CD4-positive, alpha-beta T cell (primary cell): ENCODE measurements around the gene GRK3. TPM values are rescaled to one million over a fixed set of nuclear protein-coding genes. Genes with fewer than 3 reads are reported as not detected.
"Not testable (repeated sequence)": the region's sequence is repeated elsewhere in the genome, so short reads cannot be mapped to it uniquely, and the experiment has no call there.

Experiments
- ATAC-seq: fragments of 200-7000 bp; cut with Tn5 transposase; one replicate; pipeline ENCODE4 v1.10.0; 2022; ENCODE audit warnings: mild to moderate bottlenecking; ENCODE audit not compliant: poor library complexity
- CTCF ChIA-PET: fragments of 350-600 bp; sonication (Branson Sonifier 250); formaldehyde crosslinking; loops from one replicate; lab custom pipeline; 2021; ENCODE audit warnings: antibody characterized with exemption, inconsistent platforms; lab: Charles Lee
- POLR2A ChIA-PET: fragments of 350-600 bp; sonication (Branson Sonifier 250); formaldehyde crosslinking; loops from one replicate; lab custom pipeline; 2021; ENCODE audit warnings: antibody characterized with exemption, inconsistent platforms; lab: Charles Lee
- DNase-seq, 14 experiments: peaks; one replicate each; pipeline ENCODE4 v3.0.0-alpha.2; 2013 to 2020; ENCODE audit warnings: mixed read lengths in 2 of 14
- H3K27ac ChIP-seq, 2 donors: one replicate each; pipeline versions ENCODE4 v1.5.1 to v1.7.0; 2013; ENCODE audit warnings: low read length in 2 of 2, low read depth in 1 of 2, mild to moderate bottlenecking in 1 of 2
- H3K27me3 ChIP-seq, 2 experiments: 1 replicate in 1 of 2; 2 replicates in 1 of 2; pipeline versions ENCODE4 v1.6.1 to v1.7.0; 2013; ENCODE audit warnings: low read length in 2 of 2, control low read depth in 1 of 2, mild to moderate bottlenecking in 1 of 2, moderate library complexity in 1 of 2; ENCODE audit not compliant: insufficient read depth in 2 of 2, control insufficient read depth in 1 of 2
- H3K36me3 ChIP-seq: one replicate; pipeline ENCODE4 v1.6.1; 2013; ENCODE audit warnings: low read length, control low read depth; ENCODE audit not compliant: insufficient read depth
- H3K4me1 ChIP-seq: one replicate; pipeline ENCODE4 v1.6.1; 2013; ENCODE audit warnings: low read length, control low read depth; ENCODE audit not compliant: insufficient read depth
- H3K4me3 ChIP-seq: one replicate; pipeline ENCODE4 v1.5.1; 2013; ENCODE audit warnings: mild to moderate bottlenecking, low read length, moderate library complexity
- H3K9me3 ChIP-seq, 2 experiments: 1 replicate in 1 of 2; 2 replicates in 1 of 2; pipeline versions ENCODE4 v1.6.1 to v1.7.0; 2013; ENCODE audit warnings: low read length in 2 of 2, mild to moderate bottlenecking in 2 of 2, control low read depth in 1 of 2, moderate library complexity in 1 of 2; ENCODE audit not compliant: control insufficient read depth in 1 of 2, insufficient read depth in 1 of 2
- H3K27ac Mint-ChIP-seq: one replicate; pipeline ENCODE4 v1.8.0; 2020; ENCODE audit warnings: mixed read lengths
- H3K27me3 Mint-ChIP-seq: one replicate; pipeline ENCODE4 v1.8.0; 2021; ENCODE audit warnings: mixed read lengths
- H3K36me3 Mint-ChIP-seq: one replicate; pipeline ENCODE4 v1.8.0; 2021; ENCODE audit warnings: low read depth, mixed read lengths
- H3K4me1 Mint-ChIP-seq: one replicate; pipeline ENCODE4 v1.8.0; 2021; ENCODE audit warnings: low read depth, mixed read lengths
- H3K4me3 Mint-ChIP-seq: one replicate; pipeline ENCODE4 v1.8.0; 2020; ENCODE audit warnings: mild to moderate bottlenecking, mixed read lengths
- H3K9me3 Mint-ChIP-seq: one replicate; pipeline ENCODE4 v1.8.0; 2020; ENCODE audit warnings: mixed read lengths
- intact Hi-C, 2 experiments: fragments of 100-400 bp; cut with DNase I in 1 of 2; cut with micrococcal nuclease in 1 of 2; formaldehyde crosslinking; loops; one replicate each; pipeline versions ENCODE4 v1.15.1 to v1.9.0; 2023 to 2025; cut with DNase I, micrococcal nuclease
- total RNA-seq, 174 experiments: library from RNA in 2 of 174; stranded (reverse) in 2 of 174; gene quantifications; one replicate each; pipeline ENCODE4 v1.2.3 and lab custom pipeline; 2021 to 2026
- TF ChIP-seq, protein P1 (sequence below): fragments of 200-600 bp; IDR thresholded peaks from one replicate; pipeline ENCODE4 v1.8.0; 2022; ENCODE audit warnings: antibody characterized with exemption, mild to moderate bottlenecking

GRK3 gene
- total RNA-seq, 2 experiments from 2014 or later = 1.7 to 2.0 TPM

DNA sequence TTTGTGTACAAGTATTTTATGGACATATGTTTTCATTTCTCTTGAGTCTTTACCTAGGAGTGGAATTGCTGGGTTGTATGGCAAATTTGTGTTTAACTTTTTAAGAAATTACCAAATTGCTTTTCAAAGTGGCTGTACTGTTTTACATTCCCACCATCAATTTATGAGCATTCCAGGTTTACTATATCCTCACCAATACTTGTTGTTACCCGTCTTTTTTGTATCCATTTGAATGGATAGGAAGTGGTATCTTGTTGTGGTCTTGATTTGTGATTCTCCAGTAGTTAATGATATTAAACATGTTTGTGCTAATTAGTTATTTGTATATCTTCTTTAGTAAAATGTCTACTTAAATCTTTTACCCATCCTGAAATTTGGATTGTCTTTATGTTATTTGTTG lies 46.8 kb downstream of the GRK3 start:
- intact Hi-C loops, H3K4me1 ChIP-seq, H3K4me3 Mint-ChIP-seq, H3K36me3 Mint-ChIP-seq, H3K27me3 ChIP-seq, H3K27me3 Mint-ChIP-seq, H3K27ac Mint-ChIP-seq, DNase-seq, CTCF ChIA-PET, H3K9me3 Mint-ChIP-seq, H3K27ac ChIP-seq, H3K4me3 ChIP-seq, H3K36me3 ChIP-seq, H3K4me1 Mint-ChIP-seq, POLR2A ChIA-PET, ATAC-seq, H3K9me3 ChIP-seq: not testable (repeated sequence)

DNA sequence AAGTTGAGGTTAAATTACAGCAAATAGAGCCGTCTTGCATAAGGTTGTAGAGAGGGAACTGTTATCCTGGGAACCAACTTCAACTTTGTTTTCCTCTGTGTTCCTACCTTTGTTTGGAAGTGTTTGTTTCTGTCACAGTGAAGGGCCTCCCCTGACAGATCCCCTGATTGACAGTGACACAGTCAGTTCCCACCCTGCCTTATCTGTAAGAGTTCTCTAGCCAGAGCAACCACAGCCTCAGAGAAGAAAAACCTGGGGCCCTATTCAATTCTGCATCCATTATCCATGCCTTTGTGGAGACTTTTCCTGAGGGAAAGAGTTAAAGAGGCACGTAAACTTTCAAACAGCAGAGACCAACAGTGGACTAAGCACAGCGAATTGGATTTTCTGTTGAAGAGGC lies 48.7 kb downstream of the GRK3 start:
- H3K4me3 Mint-ChIP-seq, H3K9me3 Mint-ChIP-seq, POLR2A ChIA-PET, H3K4me3 ChIP-seq, ATAC-seq, H3K27me3 ChIP-seq, H3K27ac Mint-ChIP-seq, DNase-seq, H3K4me1 Mint-ChIP-seq, H3K36me3 ChIP-seq, CTCF ChIA-PET, H3K27ac ChIP-seq, H3K9me3 ChIP-seq, H3K4me1 ChIP-seq, H3K27me3 Mint-ChIP-seq, intact Hi-C loops, H3K36me3 Mint-ChIP-seq: not testable (repeated sequence)

DNA sequence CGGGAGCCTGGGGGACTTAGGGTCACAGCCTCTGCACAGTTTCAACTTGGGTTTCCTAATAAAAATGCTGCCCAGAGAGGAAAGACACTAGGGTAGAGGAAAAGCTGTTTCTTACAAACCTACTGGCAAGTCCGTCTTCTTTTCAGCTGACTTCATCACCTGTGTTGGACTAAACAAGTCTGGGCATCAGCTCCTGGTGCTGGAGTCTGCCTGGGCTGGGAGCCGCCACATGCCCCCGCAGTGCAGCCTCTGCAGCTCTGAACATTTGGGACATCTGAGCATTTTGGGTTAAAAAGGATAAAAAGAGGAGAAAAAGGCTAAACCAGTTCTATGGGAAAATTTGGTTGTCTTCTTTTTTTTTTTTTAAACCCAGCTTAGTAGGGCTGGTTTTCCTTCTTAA lies 49.1 kb downstream of the GRK3 start:
- H3K27me3 ChIP-seq, H3K36me3 ChIP-seq, H3K9me3 ChIP-seq, POLR2A ChIA-PET, H3K4me1 ChIP-seq, H3K4me3 Mint-ChIP-seq, H3K9me3 Mint-ChIP-seq, H3K4me3 ChIP-seq, H3K36me3 Mint-ChIP-seq, CTCF ChIA-PET, H3K27me3 Mint-ChIP-seq, H3K27ac ChIP-seq, H3K4me1 Mint-ChIP-seq, DNase-seq, ATAC-seq, intact Hi-C loops, H3K27ac Mint-ChIP-seq: not testable (repeated sequence)

DNA sequence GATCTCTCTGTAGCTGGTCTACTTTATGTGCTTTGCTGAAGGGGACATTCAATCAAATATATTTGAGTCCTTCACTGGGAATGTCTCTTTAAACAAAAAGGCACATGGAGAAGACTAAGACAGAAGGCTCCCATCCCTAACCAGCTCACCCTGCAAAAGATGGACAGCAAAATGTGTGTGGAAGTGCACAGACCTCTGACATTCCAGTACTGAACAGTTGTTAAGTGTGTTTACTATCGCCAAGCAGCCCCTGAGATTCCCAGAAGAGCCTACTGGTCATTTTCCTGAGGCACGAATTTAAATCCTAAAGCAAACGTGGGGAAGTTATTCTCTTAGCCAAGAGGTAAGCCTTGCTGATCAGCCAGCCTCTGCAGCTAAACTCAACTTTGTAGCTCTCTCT lies 50.3 kb downstream of the GRK3 start:
- H3K27ac Mint-ChIP-seq = not testable (repeated sequence)

DNA sequence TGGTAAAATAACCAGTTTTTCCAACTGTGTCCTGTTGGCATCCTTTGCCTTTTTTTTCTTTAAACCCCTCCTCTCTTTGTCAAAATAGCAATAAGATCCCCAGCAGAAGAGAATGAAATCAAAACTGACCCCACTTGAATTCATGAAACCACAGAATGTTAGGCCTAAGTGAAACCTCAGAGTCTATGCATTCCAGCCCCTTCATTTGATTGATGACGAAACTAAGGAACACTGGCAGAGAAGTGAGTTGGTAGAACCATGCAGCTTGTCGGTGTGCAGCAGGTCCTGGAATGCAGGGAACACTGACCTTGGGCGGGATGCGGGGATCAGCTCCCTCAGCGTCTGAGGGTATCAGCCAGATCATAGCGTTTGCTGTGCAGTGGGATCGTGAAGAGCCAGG lies 57.5 kb downstream of the GRK3 start:
- H3K4me3 Mint-ChIP-seq = no peak overlapping the region
- CTCF ChIA-PET = no interaction called here
- Histone ChIP-seq H3K27ac (no peak overlapping the region), H3K36me3 (no peaks in the 10 kb centered on the region), H3K27me3 (no peaks in the 10 kb centered on the region), H3K4me3 (no peak overlapping the region), H3K4me1 (no peaks in the 10 kb centered on the region), H3K9me3 (no peaks in the 10 kb centered on the region)
- POLR2A ChIA-PET = no interaction called here
- H3K27ac Mint-ChIP-seq = no peak overlapping the region
- no peak for ATAC-seq
- TF ChIP-seq, protein P1, sequence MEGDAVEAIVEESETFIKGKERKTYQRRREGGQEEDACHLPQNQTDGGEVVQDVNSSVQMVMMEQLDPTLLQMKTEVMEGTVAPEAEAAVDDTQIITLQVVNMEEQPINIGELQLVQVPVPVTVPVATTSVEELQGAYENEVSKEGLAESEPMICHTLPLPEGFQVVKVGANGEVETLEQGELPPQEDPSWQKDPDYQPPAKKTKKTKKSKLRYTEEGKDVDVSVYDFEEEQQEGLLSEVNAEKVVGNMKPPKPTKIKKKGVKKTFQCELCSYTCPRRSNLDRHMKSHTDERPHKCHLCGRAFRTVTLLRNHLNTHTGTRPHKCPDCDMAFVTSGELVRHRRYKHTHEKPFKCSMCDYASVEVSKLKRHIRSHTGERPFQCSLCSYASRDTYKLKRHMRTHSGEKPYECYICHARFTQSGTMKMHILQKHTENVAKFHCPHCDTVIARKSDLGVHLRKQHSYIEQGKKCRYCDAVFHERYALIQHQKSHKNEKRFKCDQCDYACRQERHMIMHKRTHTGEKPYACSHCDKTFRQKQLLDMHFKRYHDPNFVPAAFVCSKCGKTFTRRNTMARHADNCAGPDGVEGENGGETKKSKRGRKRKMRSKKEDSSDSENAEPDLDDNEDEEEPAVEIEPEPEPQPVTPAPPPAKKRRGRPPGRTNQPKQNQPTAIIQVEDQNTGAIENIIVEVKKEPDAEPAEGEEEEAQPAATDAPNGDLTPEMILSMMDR = no peak
- intact Hi-C loops = no loop called here
- no peaks in the 10 kb centered on the region for H3K27me3 Mint-ChIP-seq
- H3K4me1 Mint-ChIP-seq = no peaks in the 10 kb centered on the region
- no peaks in the 10 kb centered on the region for H3K36me3 Mint-ChIP-seq
- no peak for DNase-seq
- H3K9me3 Mint-ChIP-seq = no peaks in the 10 kb centered on the region

More for the DNA sequence above, 50.3 kb downstream of the GRK3 start:
- H3K36me3 Mint-ChIP-seq, H3K27me3 Mint-ChIP-seq, CTCF ChIA-PET, H3K4me3 Mint-ChIP-seq, intact Hi-C loops, H3K4me1 Mint-ChIP-seq, H3K36me3 ChIP-seq, ATAC-seq, H3K4me3 ChIP-seq, H3K4me1 ChIP-seq, H3K9me3 Mint-ChIP-seq, DNase-seq, H3K27ac ChIP-seq, H3K27me3 ChIP-seq, H3K9me3 ChIP-seq, POLR2A ChIA-PET: not testable (repeated sequence)
